Thoracic aorta (tissue), 2 donors: ENCODE results near the gene PI16. TPM values are rescaled to one million over a fixed set of nuclear protein-coding genes. Genes with fewer than 3 reads are reported as not detected.

Experiments
- ATAC-seq: fragments of 150-250 bp; one replicate; pipeline ENCODE4 v1.8.0; 2017; ENCODE audit warnings: low read depth; ENCODE audit not compliant: insufficient number of reproducible peaks, low FRiP score
- DNase-seq: peaks from one replicate; pipeline ENCODE4 v3.0.0-alpha.2; 2020; ENCODE audit warnings: low spot score
- H3K27ac ChIP-seq, 2 donors: fragments of 200-600 bp; sonication (generic); 1 replicate in 1 of 2; 2 replicates in 1 of 2; pipeline ENCODE4 v1.5.1; 2016; ENCODE audit warnings: mild to moderate bottlenecking in 2 of 2, moderate library complexity in 2 of 2
- H3K27me3 ChIP-seq: fragments of 200-600 bp; sonication (generic); replicated peaks from 2 replicates; pipeline ENCODE4 v1.6.0; 2016; ENCODE audit warnings: mild to moderate bottlenecking; ENCODE audit not compliant: insufficient read depth
- H3K36me3 ChIP-seq: fragments of 200-600 bp; sonication (generic); one replicate; pipeline ENCODE4 v1.5.1; 2016
- H3K4me1 ChIP-seq, 2 donors: fragments of 200-600 bp; sonication (generic); 1 replicate in 1 of 2; 2 replicates in 1 of 2; pipeline versions ENCODE4 v1.5.1 to v1.6.0; 2016; ENCODE audit warnings: low read depth in 2 of 2, mild to moderate bottlenecking in 1 of 2; ENCODE audit not compliant: control insufficient read depth in 1 of 2
- H3K4me3 ChIP-seq: fragments of 200-600 bp; sonication (generic); 2 replicates; pipeline ENCODE4 v1.5.1; 2016; ENCODE audit warnings: mild to moderate bottlenecking
- H3K9me3 ChIP-seq: fragments of 200-600 bp; sonication (generic); 2 replicates; pipeline ENCODE4 v1.5.1; 2016
- total RNA-seq, 2 donors: library from RNA; depleted of rRNA; stranded (reverse); fragments of >200 nt; gene quantifications; one replicate each; pipeline versions ENCODE4 v1.1.0 to v1.2.3, GENCODE V29; 2016
- TF ChIP-seq, protein P1 (sequence below): fragments of 200-600 bp; sonication (generic); IDR thresholded peaks from one replicate; pipeline ENCODE4 v1.5.1; 2019; ENCODE audit warnings: antibody characterized with exemption

Gene PI16
- total RNA-seq, 2 donors from 2014 or later: 44.3 to 89.7 TPM

DNA sequence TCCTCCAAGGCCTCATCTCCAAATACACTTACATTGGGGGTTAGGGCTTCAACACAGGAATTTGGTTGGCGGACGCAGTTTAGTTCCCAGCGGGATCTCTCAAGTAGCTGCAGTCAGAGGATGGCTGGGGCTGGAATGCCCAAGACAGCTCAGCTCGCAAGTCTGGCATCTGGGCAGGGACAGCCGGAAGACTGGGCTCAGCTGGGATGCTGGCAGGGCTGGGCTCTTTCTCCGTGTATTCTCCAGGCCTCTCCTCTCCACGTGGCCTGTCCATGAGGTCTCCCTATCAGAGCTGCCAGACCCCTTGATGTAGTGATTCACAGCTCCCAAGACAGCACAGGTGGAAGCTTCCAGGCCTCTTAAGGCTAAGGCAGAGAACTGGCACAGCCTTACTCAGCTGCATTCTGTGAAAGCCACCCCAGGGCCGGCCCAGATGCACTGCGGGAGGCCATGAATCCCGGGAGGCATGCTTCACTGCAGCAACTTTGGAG, 55.9 kb downstream of the PI16 start:
- no peak for DNase-seq
- H3K4me3 ChIP-seq: no peak overlapping the region

DNA sequence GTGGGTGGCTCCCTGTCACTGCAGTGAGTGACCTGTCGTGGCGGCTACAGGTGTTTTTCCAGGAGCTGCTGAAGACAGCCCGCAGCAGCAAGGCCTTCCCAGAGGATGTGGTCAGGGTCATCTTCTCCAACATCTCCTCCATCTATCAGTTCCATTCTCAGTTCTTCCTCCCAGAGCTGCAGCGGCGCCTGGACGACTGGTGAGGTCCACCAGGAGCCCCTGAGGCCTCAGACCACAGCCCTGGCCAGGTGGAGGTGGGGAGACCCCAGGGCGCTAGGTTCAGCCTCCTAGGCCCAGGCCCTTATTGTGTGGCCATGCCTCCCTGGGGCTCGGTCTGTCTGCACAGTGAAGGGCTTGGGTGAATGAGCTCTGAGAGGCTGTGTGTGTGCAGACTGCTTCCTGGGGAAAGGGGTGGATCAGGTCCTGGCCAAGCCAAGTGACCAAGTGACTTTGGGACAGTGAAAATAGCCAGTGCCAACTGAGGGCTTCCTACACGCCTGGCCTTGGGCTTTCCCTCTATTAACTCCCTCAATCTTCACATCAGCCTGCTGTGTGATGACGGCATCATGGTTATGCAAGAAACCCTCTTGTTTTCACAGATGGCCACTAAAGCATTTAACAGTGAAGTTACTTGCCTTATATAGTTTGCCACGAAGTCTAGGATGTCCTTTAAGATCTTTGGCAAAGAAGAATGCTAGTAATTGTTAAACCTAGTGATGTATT, 57.3 kb downstream of the PI16 start:
- no peaks in the 10 kb centered on the region for H3K9me3 ChIP-seq
- TF ChIP-seq, protein P1, sequence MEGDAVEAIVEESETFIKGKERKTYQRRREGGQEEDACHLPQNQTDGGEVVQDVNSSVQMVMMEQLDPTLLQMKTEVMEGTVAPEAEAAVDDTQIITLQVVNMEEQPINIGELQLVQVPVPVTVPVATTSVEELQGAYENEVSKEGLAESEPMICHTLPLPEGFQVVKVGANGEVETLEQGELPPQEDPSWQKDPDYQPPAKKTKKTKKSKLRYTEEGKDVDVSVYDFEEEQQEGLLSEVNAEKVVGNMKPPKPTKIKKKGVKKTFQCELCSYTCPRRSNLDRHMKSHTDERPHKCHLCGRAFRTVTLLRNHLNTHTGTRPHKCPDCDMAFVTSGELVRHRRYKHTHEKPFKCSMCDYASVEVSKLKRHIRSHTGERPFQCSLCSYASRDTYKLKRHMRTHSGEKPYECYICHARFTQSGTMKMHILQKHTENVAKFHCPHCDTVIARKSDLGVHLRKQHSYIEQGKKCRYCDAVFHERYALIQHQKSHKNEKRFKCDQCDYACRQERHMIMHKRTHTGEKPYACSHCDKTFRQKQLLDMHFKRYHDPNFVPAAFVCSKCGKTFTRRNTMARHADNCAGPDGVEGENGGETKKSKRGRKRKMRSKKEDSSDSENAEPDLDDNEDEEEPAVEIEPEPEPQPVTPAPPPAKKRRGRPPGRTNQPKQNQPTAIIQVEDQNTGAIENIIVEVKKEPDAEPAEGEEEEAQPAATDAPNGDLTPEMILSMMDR: no peak
- no peaks in the 10 kb centered on the region for H3K27me3 ChIP-seq
- H3K4me3 ChIP-seq: no peak overlapping the region
- no peak overlapping the region for H3K27ac ChIP-seq
- no peaks in the 10 kb centered on the region for H3K36me3 ChIP-seq
- DNase-seq: no peak
- no peaks in the 10 kb centered on the region for H3K4me1 ChIP-seq
- ATAC-seq: no peak

More for the DNA sequence above, 55.9 kb downstream of the PI16 start:
- no peaks in the 10 kb centered on the region for H3K36me3 ChIP-seq
- H3K27ac ChIP-seq: no peak overlapping the region
- TF ChIP-seq, protein P1: no peak
- no peaks in the 10 kb centered on the region for H3K4me1 ChIP-seq
- no peaks in the 10 kb centered on the region for H3K9me3 ChIP-seq
- H3K27me3 ChIP-seq: no peaks in the 10 kb centered on the region
- no peak for ATAC-seq

DNA sequence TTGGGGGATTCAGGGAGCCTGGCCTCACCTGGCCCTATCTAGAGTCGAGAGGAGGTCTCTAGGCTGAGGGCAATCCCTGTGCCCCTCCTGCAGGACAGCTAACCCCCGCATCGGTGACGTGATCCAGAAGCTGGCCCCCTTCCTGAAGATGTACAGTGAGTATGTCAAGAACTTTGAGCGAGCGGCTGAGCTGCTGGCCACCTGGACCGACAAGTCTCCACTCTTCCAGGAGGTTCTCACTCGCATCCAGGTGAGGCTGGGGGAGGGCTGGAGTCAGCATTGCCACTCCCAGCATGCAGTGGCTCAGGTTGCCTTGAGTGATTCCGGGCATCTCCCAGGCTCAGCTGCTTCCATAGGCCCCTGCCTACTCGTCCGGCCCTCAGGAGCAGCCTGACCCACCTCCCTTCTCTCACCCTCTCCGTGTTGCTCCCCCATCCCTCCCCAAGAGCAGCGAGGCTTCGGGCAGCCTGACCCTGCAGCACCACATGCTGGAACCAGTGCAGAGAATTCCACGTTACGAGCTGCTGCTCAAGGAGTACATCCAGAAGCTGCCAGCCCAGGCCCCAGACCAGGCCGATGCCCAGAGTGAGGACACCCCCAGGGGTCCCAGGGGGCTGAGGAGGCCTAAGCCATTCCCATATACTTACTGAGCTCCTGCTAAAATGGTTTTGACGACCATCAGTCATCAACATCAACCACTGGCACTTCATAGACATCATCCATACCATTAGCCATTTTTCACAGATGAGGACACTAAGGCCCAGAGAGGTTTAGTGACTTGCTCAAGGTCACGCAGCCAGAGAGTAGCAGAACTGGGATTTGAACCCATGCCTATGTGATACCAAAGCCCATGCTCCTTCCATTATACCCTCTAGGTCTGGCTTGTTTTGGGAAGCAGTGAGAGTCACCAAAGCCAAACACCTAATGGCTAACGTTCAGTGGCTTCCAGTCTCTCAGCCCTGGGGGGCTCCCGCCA, 59.3 kb downstream of the PI16 start:
- no peaks in the 10 kb centered on the region for H3K9me3 ChIP-seq
- no peaks in the 10 kb centered on the region for H3K27me3 ChIP-seq
- DNase-seq: no peak
- no peak overlapping the region for H3K27ac ChIP-seq
- no peaks in the 10 kb centered on the region for H3K36me3 ChIP-seq
- ATAC-seq: no peak
- no peak overlapping the region for H3K4me3 ChIP-seq
- H3K4me1 ChIP-seq: peaks cover 0 to 10% of the 10 kb centered on the region in 2 donors
- TF ChIP-seq, protein P1: no peak

Other genes with a start within 250 kb of the PI16 start
- gene CPNE5, start 115.3 kb upstream of the PI16 start, total RNA-seq: 1 to 10 TPM in 1 of 2 donors, under 1 TPM in 1; 0.85 to 1.6 TPM
- gene PPIL1, start 79.9 kb upstream of the PI16 start, total RNA-seq: 10 to 100 TPM; 12.0 to 12.9 TPM
- 10 to 100 TPM; 53.6 to 60.9 TPM for gene C6orf89, start 68.8 kb upstream of the PI16 start, total RNA-seq
- 100 to 1,000 TPM; 237 to 273 TPM for gene MTCH1, start 31.5 kb downstream of the PI16 start, total RNA-seq
- gene FGD2, start 50.9 kb downstream of the PI16 start, total RNA-seq: 10 to 100 TPM; 27.5 to 52.5 TPM
- gene PIM1, start 215.4 kb downstream of the PI16 start, total RNA-seq: 10 to 100 TPM; 28.8 to 53.6 TPM